Lower leg skin (tissue), 4 donors: ENCODE measurements around the gene NUMB. TPM values are rescaled to one million over a fixed set of nuclear protein-coding genes. Genes with fewer than 3 reads are reported as not detected.
A peak's percentile ranks its signal among the peaks of the same experiment; 100 is the strongest.

Experiments used
- DNase-seq, 2 donors: peaks; one replicate each; pipeline ENCODE4 v3.0.0-alpha.2; 2019; ENCODE audit warnings: low spot score in 2 of 2
- H3K4me3 ChIP-seq: fragments of 200-600 bp; sonication (generic); 2 replicates; pipeline ENCODE4 v1.5.1; 2017; ENCODE audit warnings: mild to moderate bottlenecking, low read depth; ENCODE audit not compliant: poor library complexity, severe bottlenecking
- CTCF ChIP-seq, 3 donors: fragments of 450-650 bp; IDR thresholded peaks; one replicate each; pipeline ENCODE4 v1.5.1; 2016; ENCODE audit warnings: antibody characterized with exemption in 3 of 3, mild to moderate bottlenecking in 3 of 3, moderate library complexity in 2 of 3
- POLR2A ChIP-seq, 2 donors: fragments of 450-650 bp; IDR thresholded peaks; one replicate each; pipeline ENCODE4 v1.6.1; 2016 to 2017; ENCODE audit warnings: antibody characterized with exemption in 2 of 2, mild to moderate bottlenecking in 1 of 2, moderate library complexity in 1 of 2
- WGBS, 2 donors: methylation state at CpG; one replicate each; pipeline ENCODE4 v1.1.5; 2018; 5-methylcytosine and 5-hydroxymethylcytosine counted together
- intact Hi-C: fragments of 100-400 bp; cut with DNase I; formaldehyde crosslinking; loops from one replicate; pipeline ENCODE4 v1.15.0; 2023; ENCODE audit warnings: low total_unique reads
- total RNA-seq, 4 donors: library from RNA; depleted of rRNA; stranded (reverse); fragments of >200 nt; gene quantifications; one replicate each; pipeline ENCODE4 v1.1.0, GENCODE V29; 2016

NUMB gene
- total RNA-seq, 4 donors from 2014 or later = 30.3 to 69.0 (median 43.2) TPM

DNA sequence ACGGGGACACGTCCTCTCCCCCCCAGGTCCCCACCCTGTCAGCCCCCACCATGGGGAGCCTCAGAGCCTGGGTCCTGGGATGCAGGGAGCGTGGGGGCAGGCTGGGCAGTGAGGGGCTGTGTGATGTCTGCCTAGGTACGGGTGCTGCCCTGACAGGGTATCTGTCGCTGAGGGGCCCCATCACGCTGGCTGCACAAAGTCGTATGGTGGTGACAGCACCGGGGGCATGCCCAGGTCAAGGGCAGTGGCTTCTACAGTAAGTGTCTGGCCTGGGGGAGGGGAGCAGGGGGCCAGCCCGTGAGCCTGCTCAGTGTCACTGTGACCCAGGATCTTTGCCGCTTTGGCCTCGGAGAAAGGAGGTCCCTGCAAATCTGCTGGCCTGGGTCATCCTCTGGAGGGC lies 197.8 kb downstream of the NUMB start:
- H3K4me3 ChIP-seq = no peak overlapping the region
- TF ChIP-seq POLR2A (IDR thresholded peaks at IDR 0.05) (no peak), CTCF (IDR thresholded peaks at IDR 0.05) (no peak)
- intact Hi-C loops = no loop called here
- DNase-seq = peak in 1 of 2 donors; percentile 80
- WGBS, 2 donors = 83 to 91% methylated on average over 10 to 11 of the region's 11 CpGs

GRCh38 chr14:73259837-73260236 lies 198.5 kb downstream of the NUMB start:
- WGBS, 2 donors = 85 to 86% methylated on average over 9 of the region's 9 CpGs

GRCh38 chr14:73258845-73259611 lies 199.3 kb downstream of the NUMB start:
- no peak for DNase-seq
- TF ChIP-seq CTCF (IDR thresholded peaks at IDR 0.05) (no peak), POLR2A (IDR thresholded peaks at IDR 0.05) (no peak)
- intact Hi-C loops = no loop called here
- no peak overlapping the region for H3K4me3 ChIP-seq
- 88 to 96% methylated on average over 11 to 18 of the region's 20 CpGs for WGBS, 2 donors

More at GRCh38 chr14:73259837-73260236, 198.5 kb downstream of the NUMB start:
- intact Hi-C loops = no loop called here
- H3K4me3 ChIP-seq = no peak overlapping the region
- peak in 1 of 2 donors; percentile 63 for DNase-seq
- no peak for TF ChIP-seq POLR2A (IDR thresholded peaks at IDR 0.05)
- no peak for TF ChIP-seq CTCF (IDR thresholded peaks at IDR 0.05)

GRCh38 chr14:73258076-73258475 lies 200.3 kb downstream of the NUMB start:
- H3K4me3 ChIP-seq = no peak overlapping the region
- intact Hi-C loops = no loop called here
- WGBS, 2 donors = 81 to 83% methylated on average over 4 of the region's 4 CpGs

DNA sequence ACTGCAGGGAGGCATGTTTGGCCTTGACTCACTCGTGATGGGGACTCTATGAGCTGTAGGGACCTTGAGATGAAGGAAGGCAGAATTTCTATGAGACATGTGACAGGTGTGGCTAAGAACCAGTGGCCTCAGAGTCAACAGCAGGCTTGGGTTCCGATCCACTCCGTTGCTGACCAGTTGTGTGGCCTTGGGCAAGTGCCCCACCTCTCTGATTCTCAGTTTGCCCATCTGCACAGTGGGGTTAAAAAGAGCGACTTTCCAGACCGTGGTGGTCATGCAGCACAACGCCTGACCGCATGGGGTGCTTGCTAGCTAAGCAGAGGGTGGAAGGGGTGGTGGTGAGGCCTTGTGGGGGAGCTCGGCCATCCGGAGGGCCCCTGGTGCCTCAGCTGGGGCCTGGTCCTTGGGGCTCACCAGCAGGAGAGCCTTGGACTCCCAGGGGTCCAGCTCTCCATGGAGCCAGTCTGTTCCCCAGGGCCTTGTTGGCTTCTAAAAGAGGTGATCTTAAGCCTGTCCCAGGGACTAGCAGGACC lies 202.6 kb downstream of the NUMB start:
- no peak for DNase-seq
- intact Hi-C loops = no loop called here
- no peak for TF ChIP-seq POLR2A (IDR thresholded peaks at IDR 0.05)
- TF ChIP-seq CTCF (IDR thresholded peaks at IDR 0.05) = no peak
- 85 to 91% methylated on average over 9 of the region's 9 CpGs for WGBS, 2 donors
- no peak overlapping the region for H3K4me3 ChIP-seq

More at GRCh38 chr14:73258076-73258475, 200.3 kb downstream of the NUMB start:
- DNase-seq = no peak
- TF ChIP-seq CTCF (IDR thresholded peaks at IDR 0.05) = no peak
- no peak for TF ChIP-seq POLR2A (IDR thresholded peaks at IDR 0.05)
